ENCODE data around the gene IL9R.

Gene IL9R, protein sequence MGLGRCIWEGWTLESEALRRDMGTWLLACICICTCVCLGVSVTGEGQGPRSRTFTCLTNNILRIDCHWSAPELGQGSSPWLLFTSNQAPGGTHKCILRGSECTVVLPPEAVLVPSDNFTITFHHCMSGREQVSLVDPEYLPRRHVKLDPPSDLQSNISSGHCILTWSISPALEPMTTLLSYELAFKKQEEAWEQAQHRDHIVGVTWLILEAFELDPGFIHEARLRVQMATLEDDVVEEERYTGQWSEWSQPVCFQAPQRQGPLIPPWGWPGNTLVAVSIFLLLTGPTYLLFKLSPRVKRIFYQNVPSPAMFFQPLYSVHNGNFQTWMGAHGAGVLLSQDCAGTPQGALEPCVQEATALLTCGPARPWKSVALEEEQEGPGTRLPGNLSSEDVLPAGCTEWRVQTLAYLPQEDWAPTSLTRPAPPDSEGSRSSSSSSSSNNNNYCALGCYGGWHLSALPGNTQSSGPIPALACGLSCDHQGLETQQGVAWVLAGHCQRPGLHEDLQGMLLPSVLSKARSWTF

DNA sequence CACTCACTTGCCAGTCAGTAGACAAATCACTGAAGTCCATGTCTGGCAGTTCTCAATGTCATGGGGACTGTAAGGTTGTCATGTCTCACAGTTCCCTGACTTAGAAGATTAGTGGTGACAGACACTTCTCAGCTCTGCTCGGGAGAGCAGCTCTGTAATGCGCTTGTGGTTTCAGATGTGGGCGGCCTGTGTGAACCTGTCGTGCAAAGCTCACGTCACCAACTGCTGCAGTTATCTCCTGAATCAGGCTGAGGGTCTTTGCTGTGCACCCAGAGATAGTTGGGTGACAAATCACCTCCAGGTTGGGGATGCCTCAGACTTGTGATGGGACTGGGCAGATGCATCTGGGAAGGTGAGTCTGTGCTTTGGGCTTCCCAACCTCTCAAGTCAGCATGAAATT, at the start of gene IL9R:
TSS of gene IL9R (plus strand) at position 261 of the 400 bp plus-strand sequence. CDS start at position 325, 64 bp downstream.
- H3K27ac ChIP-seq, result no peak within 1 kb of the TSS; the same call in 1 of the 2 replicates
- TF ChIP-seq, protein P1, sequence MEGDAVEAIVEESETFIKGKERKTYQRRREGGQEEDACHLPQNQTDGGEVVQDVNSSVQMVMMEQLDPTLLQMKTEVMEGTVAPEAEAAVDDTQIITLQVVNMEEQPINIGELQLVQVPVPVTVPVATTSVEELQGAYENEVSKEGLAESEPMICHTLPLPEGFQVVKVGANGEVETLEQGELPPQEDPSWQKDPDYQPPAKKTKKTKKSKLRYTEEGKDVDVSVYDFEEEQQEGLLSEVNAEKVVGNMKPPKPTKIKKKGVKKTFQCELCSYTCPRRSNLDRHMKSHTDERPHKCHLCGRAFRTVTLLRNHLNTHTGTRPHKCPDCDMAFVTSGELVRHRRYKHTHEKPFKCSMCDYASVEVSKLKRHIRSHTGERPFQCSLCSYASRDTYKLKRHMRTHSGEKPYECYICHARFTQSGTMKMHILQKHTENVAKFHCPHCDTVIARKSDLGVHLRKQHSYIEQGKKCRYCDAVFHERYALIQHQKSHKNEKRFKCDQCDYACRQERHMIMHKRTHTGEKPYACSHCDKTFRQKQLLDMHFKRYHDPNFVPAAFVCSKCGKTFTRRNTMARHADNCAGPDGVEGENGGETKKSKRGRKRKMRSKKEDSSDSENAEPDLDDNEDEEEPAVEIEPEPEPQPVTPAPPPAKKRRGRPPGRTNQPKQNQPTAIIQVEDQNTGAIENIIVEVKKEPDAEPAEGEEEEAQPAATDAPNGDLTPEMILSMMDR (conservative IDR thresholded peaks at IDR 0.05), result no peak
- TF ChIP-seq ZFX (IDR thresholded peaks at IDR 0.05), result no peak

DNA sequence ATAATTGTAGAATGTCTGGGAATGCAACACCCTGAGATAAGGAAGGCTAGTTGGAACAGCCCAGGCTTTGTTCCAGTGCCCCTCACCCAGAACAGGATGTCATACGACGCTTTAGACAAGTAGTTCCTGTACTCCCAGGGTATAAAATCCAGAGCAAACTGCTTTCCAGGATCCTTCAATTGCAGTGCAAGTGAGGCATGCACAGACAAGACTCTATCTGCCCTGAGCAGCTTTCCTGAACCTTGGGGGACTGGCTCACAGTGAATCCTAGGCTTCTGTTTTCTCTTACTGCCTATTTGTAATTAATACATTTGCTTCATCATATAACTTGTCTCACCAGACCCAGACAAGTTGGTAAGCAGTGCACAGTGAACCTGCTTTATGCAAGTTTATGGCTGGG, 48.4 kb upstream of the IL9R start:
- no peak overlapping the region for H3K27ac ChIP-seq
- no peak for TF ChIP-seq ZFX (IDR thresholded peaks at IDR 0.05)

DNA sequence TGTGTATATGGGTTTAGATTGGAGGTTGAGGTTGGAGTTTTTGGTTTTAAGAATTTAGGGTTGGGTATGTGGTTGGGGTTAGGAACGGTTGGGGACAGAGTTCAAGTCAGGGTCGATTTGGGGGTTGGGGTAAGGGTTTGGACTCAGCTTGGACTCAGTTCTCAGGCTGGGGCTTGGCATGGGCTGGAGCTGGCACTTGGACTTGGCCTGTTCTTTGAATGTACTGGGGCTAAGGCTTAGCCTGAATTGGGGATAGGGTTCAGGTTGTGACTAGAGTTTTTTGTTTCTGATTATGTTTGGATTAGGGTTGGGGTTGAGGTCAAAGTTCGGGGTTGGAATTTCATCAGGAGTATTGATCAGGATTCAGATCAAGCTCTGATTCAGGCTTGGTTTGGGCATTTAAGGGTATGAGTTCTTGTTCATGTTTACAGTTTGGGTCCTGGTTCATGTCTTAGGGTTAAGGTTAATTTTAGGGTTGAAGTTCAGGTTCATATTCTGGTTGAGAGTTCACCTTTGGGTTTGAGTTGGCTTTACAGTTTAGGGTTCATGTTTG, 46.2 kb upstream of the IL9R start:
- TF ChIP-seq ZFX (IDR thresholded peaks at IDR 0.05), result no peak
- TF ChIP-seq, protein P1 (conservative IDR thresholded peaks at IDR 0.05), result no peak
- H3K27ac ChIP-seq, result no peak overlapping the region

DNA sequence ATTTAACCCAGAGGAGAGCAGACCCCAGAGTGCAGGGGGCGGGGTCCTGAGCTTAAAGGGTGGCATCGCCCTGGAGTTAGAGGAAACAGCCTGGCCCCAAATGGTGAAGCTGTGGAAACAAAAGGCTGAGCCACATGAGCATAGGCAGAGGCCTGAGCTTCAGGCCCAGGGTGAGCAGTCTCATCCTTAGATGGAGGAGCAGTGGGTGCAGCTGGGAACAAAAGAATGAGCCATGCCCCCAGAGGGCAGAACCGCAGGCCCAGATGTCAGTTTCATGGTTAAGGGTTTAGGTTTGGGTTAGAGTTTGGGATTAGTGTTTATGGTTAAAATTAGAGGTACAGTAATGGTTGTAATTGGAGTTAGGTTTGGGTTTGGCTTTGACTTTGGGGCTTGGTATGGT, 44.4 kb upstream of the IL9R start:
- TF ChIP-seq, protein P1 (conservative IDR thresholded peaks at IDR 0.05), result no peak
- TF ChIP-seq ZFX (IDR thresholded peaks at IDR 0.05), result no peak
- H3K27ac ChIP-seq, result no peak overlapping the region

DNA sequence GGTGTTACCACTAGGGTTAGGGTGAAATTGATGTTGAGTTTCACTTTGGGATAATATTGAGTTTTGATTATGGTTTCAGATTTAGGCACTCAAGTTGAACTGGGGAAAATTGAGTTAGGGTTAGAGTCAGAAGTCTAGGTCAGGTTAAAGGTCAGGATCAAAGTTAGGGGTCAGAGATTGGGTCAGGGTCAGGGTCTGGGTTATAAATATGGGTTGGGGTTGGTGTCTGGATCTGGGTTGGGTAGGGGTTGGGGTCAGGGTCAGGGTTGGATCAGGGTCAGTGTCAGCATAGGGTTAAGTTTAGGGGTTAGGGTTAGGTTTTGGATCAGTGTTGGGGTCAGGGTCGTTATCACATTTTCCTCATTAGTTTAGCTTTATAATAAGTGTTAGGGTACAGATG, 42.7 kb upstream of the IL9R start:
- TF ChIP-seq, protein P1 (conservative IDR thresholded peaks at IDR 0.05), result no peak
- TF ChIP-seq ZFX (IDR thresholded peaks at IDR 0.05), result no peak
- no peak overlapping the region for H3K27ac ChIP-seq

DNA sequence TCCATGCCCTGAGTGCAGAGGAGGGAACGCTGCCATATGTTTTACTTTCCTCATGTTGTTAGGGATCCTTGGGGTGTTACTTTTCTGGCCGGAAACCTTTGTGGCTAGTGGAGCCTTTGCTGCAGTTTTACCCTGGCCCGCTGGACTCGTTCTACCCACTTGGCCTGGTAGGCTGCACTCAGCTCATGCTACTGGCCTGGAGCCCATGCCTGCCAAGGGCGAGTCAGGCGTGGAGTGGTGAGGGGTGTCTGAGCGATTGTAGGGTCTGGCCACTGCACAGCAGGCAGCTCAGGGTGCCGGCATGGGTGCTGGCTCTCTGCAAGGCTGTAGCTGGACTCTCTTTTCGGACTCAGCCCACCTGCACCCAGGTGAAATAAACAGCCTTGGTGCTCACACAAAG, 41.4 kb upstream of the IL9R start:
- TF ChIP-seq, protein P1 (conservative IDR thresholded peaks at IDR 0.05), result no peak
- TF ChIP-seq ZFX (IDR thresholded peaks at IDR 0.05), result no peak
- no peak overlapping the region for H3K27ac ChIP-seq

DNA sequence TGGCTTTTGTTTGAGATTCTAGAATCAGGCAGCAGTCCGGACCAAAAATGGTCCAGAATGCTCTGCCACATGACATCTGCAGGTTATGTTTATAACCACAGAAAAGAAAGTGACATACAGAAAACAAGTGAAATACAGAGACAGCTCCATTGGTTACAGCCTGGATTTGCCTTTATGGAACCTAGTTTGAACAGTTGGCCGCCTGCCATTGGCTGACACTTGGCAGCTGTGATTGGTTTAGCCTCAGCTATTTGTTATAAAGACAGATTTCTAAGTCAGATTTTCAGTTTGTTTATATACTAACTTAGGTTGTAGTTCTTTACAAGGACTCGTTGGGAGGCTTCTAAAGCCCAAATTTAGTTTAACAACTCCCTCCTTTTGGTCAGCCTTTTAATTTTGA, 40.8 kb upstream of the IL9R start:
- TF ChIP-seq, protein P1 (conservative IDR thresholded peaks at IDR 0.05), result no peak
- no peak for TF ChIP-seq ZFX (IDR thresholded peaks at IDR 0.05)

More for the DNA sequence above, 40.8 kb upstream of the IL9R start:
- no peak overlapping the region for H3K27ac ChIP-seq
